Right lung (tissue), 5 donors: ENCODE data around the gene TXNL4A. TPM values are rescaled to one million over a fixed set of nuclear protein-coding genes. Genes with fewer than 3 reads are reported as not detected.

Experiments used
- DNase-seq, 2 donors: peaks; one replicate each; pipeline ENCODE4 v3.0.0-alpha.2; 2013
- polyA plus RNA-seq, 5 donors: library from polyadenylated mRNA; unstranded; fragments of 120-200 nt; gene quantifications; one replicate each; pipeline versions ENCODE4 v1.2.1 to v1.2.3, GENCODE V29; 2013; ENCODE audit warnings: inconsistent platforms in 1 of 5, low replicate concordance in 1 of 5; ENCODE audit not compliant: insufficient read length in 5 of 5, insufficient read depth in 1 of 5

Gene TXNL4A
- polyA plus RNA-seq, 5 donors = 62.8 to 72.2 (median 64.1) TPM

- no peak for DNase-seq
Observed at GRCh38 chr18:79921984-79922965, 66.1 kb downstream of the TXNL4A start.

Other genes starting within 250 kb of the TXNL4A start
- under 1 TPM; 0.16 to 0.35 (median 0.23) TPM for gene KCNG2, start 190.6 kb downstream of the TXNL4A start, polyA plus RNA-seq
- gene SLC66A2, start 36.9 kb downstream of the TXNL4A start, polyA plus RNA-seq = 10 to 100 TPM; 14.7 to 30.0 (median 20.8) TPM
- 10 to 100 TPM; 24.5 to 28.7 (median 27.7) TPM for gene HSBP1L1, start 23.9 kb downstream of the TXNL4A start, polyA plus RNA-seq
- 10 to 100 TPM; 36.3 to 41.7 (median 37.8) TPM for gene RBFA, start 45.9 kb upstream of the TXNL4A start, polyA plus RNA-seq
- 10 to 100 TPM; 17.4 to 20.6 (median 18.3) TPM for gene ADNP2, start 120.7 kb upstream of the TXNL4A start, polyA plus RNA-seq